Esophagus muscularis mucosa (tissue), 4 donors: ENCODE data around the gene DOCK3.

Source experiments
- CTCF ChIP-seq, 3 experiments: fragments of 200-600 bp in 2 of 3; fragments of 450-650 bp in 1 of 3; sonication (generic) in 2 of 3; IDR thresholded peaks; one replicate each; pipeline ENCODE4 v1.5.1; 2017 to 2019; ENCODE audit warnings: antibody characterized with exemption in 3 of 3, mild to moderate bottlenecking in 2 of 3, moderate library complexity in 1 of 3
- EP300 ChIP-seq: sonication (generic); formaldehyde crosslinking; IDR thresholded peaks from one replicate; pipeline ENCODE4 v1.6.1; 2017; ENCODE audit warnings: antibody characterized with exemption
- POLR2A ChIP-seq: fragments of 450-650 bp; IDR thresholded peaks from one replicate; pipeline ENCODE4 v1.6.1; 2017; ENCODE audit warnings: antibody characterized with exemption, moderate library complexity, mild to moderate bottlenecking, low read depth
- POLR2AphosphoS5 ChIP-seq, 2 donors: sonication (generic); formaldehyde crosslinking; IDR thresholded peaks; one replicate each; pipeline ENCODE4 v1.6.1; 2017; ENCODE audit warnings: antibody characterized with exemption in 2 of 2

GRCh38 chr3:51401735-51402134 is 727.0 kb downstream of the DOCK3 start:
- TF ChIP-seq CTCF (IDR thresholded peaks at IDR 0.05) (no peak), POLR2A (no peak), POLR2AphosphoS5 (IDR thresholded peaks at IDR 0.05) (no peak), EP300 (no peak)
